Adrenal gland (tissue), 12 donors: Measurements from ENCODE around the gene BCAS3. TPM values are rescaled to one million over a fixed set of nuclear protein-coding genes. Genes with fewer than 3 reads are reported as not detected.

Source experiments
- DNase-seq, 7 donors: peaks; one replicate each; pipeline ENCODE4 v3.0.0-alpha.2; 2019 to 2020
- H3K27ac ChIP-seq, 5 donors: fragments of 200-600 bp; sonication (generic) in 4 of 5; 1 replicate in 3 of 5; 2 replicates in 2 of 5; pipeline versions ENCODE4 v1.5.1 to v1.8.0; 2016 to 2020; ENCODE audit warnings: mild to moderate bottlenecking in 1 of 5
- H3K27me3 ChIP-seq: fragments of 200-600 bp; 2 replicates; pipeline ENCODE4 v1.8.0; 2021
- H3K36me3 ChIP-seq, 2 donors: fragments of 200-600 bp; replicated peaks in 1 of 2; 1 replicate in 1 of 2; 2 replicates in 1 of 2; pipeline versions ENCODE4 v1.5.1 to v1.8.0; 2018 to 2022
- H3K4me1 ChIP-seq, 2 donors: fragments of 200-600 bp; replicated peaks in 1 of 2; 1 replicate in 1 of 2; 2 replicates in 1 of 2; pipeline versions ENCODE4 v1.5.1 to v1.8.0; 2018 to 2021
- H3K4me3 ChIP-seq, 4 donors: fragments of 200-600 bp; sonication (generic) in 3 of 4; one replicate each; pipeline ENCODE4 v1.5.1; 2016 to 2018
- H3K9me3 ChIP-seq, 3 donors: fragments of 200-600 bp; sonication (generic) in 1 of 3; replicated peaks in 1 of 3; 1 replicate in 2 of 3; 2 replicates in 1 of 3; pipeline versions ENCODE4 v1.5.1 to v1.8.0; 2016 to 2021
- CTCF ChIP-seq, 6 experiments: fragments of 450-650 bp in 4 of 6; fragments of 200-600 bp in 2 of 6; sonication (generic) in 1 of 6; IDR thresholded peaks; 1 replicate in 5 of 6; 2 replicates in 1 of 6; pipeline versions ENCODE4 v1.5.1 to v1.8.0; 2016 to 2021; ENCODE audit warnings: antibody characterized with exemption in 6 of 6, mild to moderate bottlenecking in 2 of 6, moderate library complexity in 1 of 6
- POLR2A ChIP-seq, 2 donors: fragments of 450-650 bp; IDR thresholded peaks; one replicate each; pipeline ENCODE4 v1.6.1; 2017; ENCODE audit warnings: antibody characterized with exemption in 2 of 2, mild to moderate bottlenecking in 2 of 2, moderate library complexity in 1 of 2
- WGBS, 4 donors: extraction: QIAGEN DNeasy Blood & Tissue Kit in 2 of 4; methylation state at CpG; one replicate each; pipeline versions ENCODE4 v1.1.5 to v1.1.7; 2013 to 2017; 5-methylcytosine and 5-hydroxymethylcytosine counted together
- intact Hi-C, 2 donors: fragments of 100-400 bp; cut with DNase I; formaldehyde crosslinking; loops; one replicate each; pipeline versions ENCODE4 v1.14.1 to v1.15.0; 2022 to 2023
- polyA plus RNA-seq, 3 donors: library from polyadenylated mRNA; stranded (reverse); fragments of 200-250 nt in 2 of 3; fragments of 350-450 nt in 1 of 3; fragmentation: Illumina TruSeq in 1 of 3; extraction: RNeasy Lipid Tissue Mini Kit (QIAGEN cat#74804) in 1 of 3; gene quantifications; one replicate each; pipeline ENCODE4 v1.2.3, GENCODE V29; 2013 to 2014
- total RNA-seq, 9 donors: library from RNA; depleted of rRNA in 4 of 9; stranded (reverse); fragments of >200 nt in 4 of 9; fragments of 120-200 nt in 1 of 9; fragmentation: NEBNext Ultra II Directional in 1 of 9; extraction: Animal tissue kit (Norgen Biotek cat#: 25700) in 1 of 9; gene quantifications; one replicate each; pipeline versions ENCODE4 v1.1.0 to v1.2.4, GENCODE V29; 2013 to 2023
- donor health status: healthy with polysubstance abuse.
- donor health status: Bipolar disorder and iron deficiency.
- donor health status: DM: yes; HTN: yes; CAD: no.
- donor health status: DM: no; HTN: no; CAD: no.
- donor health status: DM: no; HTN: no; CAD: no.
- donor health status: DM: yes; HTN: yes; CAD: no.

Gene BCAS3
- total and polyA plus RNA-seq, 12 donors: 9.4 to 105 (median 29.0) TPM

- H3K36me3 ChIP-seq: peaks cover 0 to 10% of the 10 kb centered on the region in 2 donors
- H3K9me3 ChIP-seq: no peaks in the 10 kb centered on the region
- WGBS, 4 donors: 83 to 97% (median 93%) methylated on average over 2 of the region's 2 CpGs
- no peaks in the 10 kb centered on the region for H3K27me3 ChIP-seq
- no peak overlapping the region for H3K27ac ChIP-seq
- intact Hi-C loops: no loop called here
- DNase-seq: no peak
- H3K4me1 ChIP-seq: peaks cover 6 to 7% of the 10 kb centered on the region in 2 donors
- TF ChIP-seq CTCF (IDR thresholded peaks at IDR 0.05) (no peak), POLR2A (IDR thresholded peaks at IDR 0.05) (no peak)
- no peak overlapping the region for H3K4me3 ChIP-seq
Observed at GRCh38 chr17:60712675-60713074, 35.0 kb downstream of the BCAS3 start.

DNA sequence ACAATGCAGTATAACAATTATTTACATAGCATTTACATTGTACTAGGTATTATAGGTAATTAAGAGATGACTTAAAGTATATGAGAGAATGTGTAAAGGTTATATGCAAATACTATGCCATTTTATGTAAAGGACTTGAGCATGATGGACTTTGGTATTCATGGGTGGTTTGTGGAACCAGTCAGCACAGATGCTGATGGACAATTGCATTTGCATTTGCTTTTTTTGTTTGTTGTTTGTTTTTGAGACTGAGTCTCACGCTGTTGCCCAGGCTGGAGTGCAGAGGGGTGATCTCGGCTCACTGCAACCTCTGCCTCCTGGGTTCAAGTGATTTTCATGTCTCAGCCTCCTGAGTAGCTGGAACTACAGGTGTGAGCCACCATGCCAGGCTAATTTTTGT lies 36.0 kb downstream of the BCAS3 start:
- H3K36me3 ChIP-seq: peaks cover 0 to 10% of the 10 kb centered on the region in 2 donors
- TF ChIP-seq CTCF (IDR thresholded peaks at IDR 0.05) (no peak), POLR2A (IDR thresholded peaks at IDR 0.05) (no peak)
- H3K27ac ChIP-seq: no peak overlapping the region
- H3K9me3 ChIP-seq: no peaks in the 10 kb centered on the region
- intact Hi-C loops: no loop called here
- no peak for DNase-seq
- no peak overlapping the region for H3K4me3 ChIP-seq
- no peaks in the 10 kb centered on the region for H3K27me3 ChIP-seq
- peaks cover 6 to 7% of the 10 kb centered on the region in 2 donors for H3K4me1 ChIP-seq
- WGBS, 4 donors: 88 to 100% (median 99%) methylated on average over 2 of the region's 2 CpGs

GRCh38 chr17:60716766-60717165 lies 39.1 kb downstream of the BCAS3 start:
- Histone ChIP-seq H3K4me3 (no peak overlapping the region), H3K9me3 (no peaks in the 10 kb centered on the region), H3K27ac (no peak overlapping the region), H3K27me3 (no peaks in the 10 kb centered on the region), H3K36me3 (no peaks in the 10 kb centered on the region), H3K4me1 (no peaks in the 10 kb centered on the region)
- TF ChIP-seq POLR2A (IDR thresholded peaks at IDR 0.05) (no peak), CTCF (IDR thresholded peaks at IDR 0.05) (no peak)
- DNase-seq: no peak
- intact Hi-C loops: no loop called here
- 89 to 95% (median 92%) methylated on average over 1 of the region's 1 CpG for WGBS, 4 donors

- no peaks in the 10 kb centered on the region for H3K27me3 ChIP-seq
- intact Hi-C loops: no loop called here
- no peak for DNase-seq
- TF ChIP-seq CTCF (IDR thresholded peaks at IDR 0.05): no peak
- no peak for TF ChIP-seq POLR2A (IDR thresholded peaks at IDR 0.05)
- no peak overlapping the region for H3K27ac ChIP-seq
- no peaks in the 10 kb centered on the region for H3K4me1 ChIP-seq
- WGBS, 4 donors: 93 to 97% (median 96%) methylated on average over 9 of the region's 9 CpGs
- no peak overlapping the region for H3K4me3 ChIP-seq
- no peaks in the 10 kb centered on the region for H3K9me3 ChIP-seq
- H3K36me3 ChIP-seq: no peaks in the 10 kb centered on the region
Observed at GRCh38 chr17:60717814-60718213, 40.2 kb downstream of the BCAS3 start.
